ENCODE measurements around the gene SNX32.

- no peak for TF ChIP-seq GATA2 (IDR thresholded peaks at IDR 0.05; ENCODE audit: low read depth, low read length)
- TF ChIP-seq GATA3 (IDR thresholded peaks at IDR 0.05; ENCODE audit: low read depth, low read length) = no peak
Observed at GRCh38 chr11:65793144-65793581, 40.6 kb upstream of the SNX32 start.
